Adrenal gland (tissue), 12 donors: ENCODE data around the gene EFCAB12. TPM values are rescaled to one million over a fixed set of nuclear protein-coding genes. Genes with fewer than 3 reads are reported as not detected.

Source experiments
- DNase-seq, 7 donors: peaks; one replicate each; pipeline ENCODE4 v3.0.0-alpha.2; 2019 to 2020
- H3K27ac ChIP-seq, 5 donors: fragments of 200-600 bp; sonication (generic) in 4 of 5; 1 replicate in 3 of 5; 2 replicates in 2 of 5; pipeline versions ENCODE4 v1.5.1 to v1.8.0; 2016 to 2020; ENCODE audit warnings: mild to moderate bottlenecking in 1 of 5
- H3K27me3 ChIP-seq: fragments of 200-600 bp; 2 replicates; pipeline ENCODE4 v1.8.0; 2021
- H3K36me3 ChIP-seq, 2 donors: fragments of 200-600 bp; replicated peaks in 1 of 2; 1 replicate in 1 of 2; 2 replicates in 1 of 2; pipeline versions ENCODE4 v1.5.1 to v1.8.0; 2018 to 2022
- H3K4me1 ChIP-seq, 2 donors: fragments of 200-600 bp; replicated peaks in 1 of 2; 1 replicate in 1 of 2; 2 replicates in 1 of 2; pipeline versions ENCODE4 v1.5.1 to v1.8.0; 2018 to 2021
- H3K4me3 ChIP-seq, 4 donors: fragments of 200-600 bp; sonication (generic) in 3 of 4; one replicate each; pipeline ENCODE4 v1.5.1; 2016 to 2018
- H3K9me3 ChIP-seq, 3 donors: fragments of 200-600 bp; sonication (generic) in 1 of 3; replicated peaks in 1 of 3; 1 replicate in 2 of 3; 2 replicates in 1 of 3; pipeline versions ENCODE4 v1.5.1 to v1.8.0; 2016 to 2021
- POLR2A ChIP-seq, 2 donors: fragments of 450-650 bp; IDR thresholded peaks; one replicate each; pipeline ENCODE4 v1.6.1; 2017; ENCODE audit warnings: antibody characterized with exemption in 2 of 2, mild to moderate bottlenecking in 2 of 2, moderate library complexity in 1 of 2
- WGBS, 4 donors: extraction: QIAGEN DNeasy Blood & Tissue Kit in 2 of 4; methylation state at CpG; one replicate each; pipeline versions ENCODE4 v1.1.5 to v1.1.7; 2013 to 2017; 5-methylcytosine and 5-hydroxymethylcytosine counted together
- intact Hi-C, 2 donors: fragments of 100-400 bp; cut with DNase I; formaldehyde crosslinking; loops; one replicate each; pipeline versions ENCODE4 v1.14.1 to v1.15.0; 2022 to 2023
- polyA plus RNA-seq, 3 donors: library from polyadenylated mRNA; stranded (reverse); fragments of 200-250 nt in 2 of 3; fragments of 350-450 nt in 1 of 3; fragmentation: Illumina TruSeq in 1 of 3; extraction: RNeasy Lipid Tissue Mini Kit (QIAGEN cat#74804) in 1 of 3; gene quantifications; one replicate each; pipeline ENCODE4 v1.2.3, GENCODE V29; 2013 to 2014
- total RNA-seq, 9 donors: library from RNA; depleted of rRNA in 4 of 9; stranded (reverse); fragments of >200 nt in 4 of 9; fragments of 120-200 nt in 1 of 9; fragmentation: NEBNext Ultra II Directional in 1 of 9; extraction: Animal tissue kit (Norgen Biotek cat#: 25700) in 1 of 9; gene quantifications; one replicate each; pipeline versions ENCODE4 v1.1.0 to v1.2.4, GENCODE V29; 2013 to 2023
- TF ChIP-seq, protein P1 (sequence below), 6 experiments: fragments of 450-650 bp in 4 of 6; fragments of 200-600 bp in 2 of 6; sonication (generic) in 1 of 6; IDR thresholded peaks; 1 replicate in 5 of 6; 2 replicates in 1 of 6; pipeline versions ENCODE4 v1.5.1 to v1.8.0; 2016 to 2021; ENCODE audit warnings: antibody characterized with exemption in 6 of 6, mild to moderate bottlenecking in 2 of 6, moderate library complexity in 1 of 6
- donor health status: healthy with polysubstance abuse.
- donor health status: Bipolar disorder and iron deficiency.
- donor health status: DM: yes; HTN: yes; CAD: no.
- donor health status: DM: no; HTN: no; CAD: no.
- donor health status: DM: no; HTN: no; CAD: no.
- donor health status: DM: yes; HTN: yes; CAD: no.

Gene EFCAB12
- total and polyA plus RNA-seq, 12 donors = 0.17 to 3.9 (median 0.41) TPM; not detected in 1

DNA sequence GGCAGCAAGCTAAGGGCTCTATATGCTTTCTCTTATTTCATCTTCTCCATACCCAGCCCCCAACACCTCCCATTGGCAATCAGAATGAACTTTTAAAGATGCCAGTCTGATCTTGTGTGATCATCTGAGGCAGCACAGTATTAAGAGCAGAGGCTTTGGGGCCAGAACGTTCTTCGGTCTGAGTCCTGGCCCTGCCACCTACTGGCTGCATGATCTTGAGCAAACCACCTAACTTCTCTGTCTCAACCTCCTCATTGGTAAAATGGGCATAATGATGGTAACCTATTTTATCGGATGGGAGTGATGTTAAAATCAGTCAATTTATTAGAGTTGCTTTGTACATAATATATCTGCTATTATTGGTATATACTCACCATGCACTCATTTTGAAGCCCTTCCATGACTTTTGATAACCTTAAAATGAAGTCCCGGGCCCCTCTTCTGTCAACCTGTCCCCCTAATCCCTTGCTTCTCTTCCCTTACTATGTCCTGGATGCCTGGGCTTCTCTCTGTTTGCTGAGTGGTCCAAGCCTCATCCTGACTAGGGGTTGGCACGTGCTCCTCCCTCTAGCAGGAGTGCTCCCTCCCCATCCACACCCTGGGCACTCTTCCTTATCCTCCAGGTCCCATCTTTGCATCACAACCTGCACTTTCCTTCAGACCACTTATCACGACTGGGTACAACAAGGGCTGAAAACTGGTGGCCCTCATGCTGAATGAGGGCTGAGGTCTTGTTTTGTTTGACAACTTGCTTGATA lies 6.3 kb downstream of the EFCAB12 start:
- H3K4me3 ChIP-seq = no peak overlapping the region

DNA sequence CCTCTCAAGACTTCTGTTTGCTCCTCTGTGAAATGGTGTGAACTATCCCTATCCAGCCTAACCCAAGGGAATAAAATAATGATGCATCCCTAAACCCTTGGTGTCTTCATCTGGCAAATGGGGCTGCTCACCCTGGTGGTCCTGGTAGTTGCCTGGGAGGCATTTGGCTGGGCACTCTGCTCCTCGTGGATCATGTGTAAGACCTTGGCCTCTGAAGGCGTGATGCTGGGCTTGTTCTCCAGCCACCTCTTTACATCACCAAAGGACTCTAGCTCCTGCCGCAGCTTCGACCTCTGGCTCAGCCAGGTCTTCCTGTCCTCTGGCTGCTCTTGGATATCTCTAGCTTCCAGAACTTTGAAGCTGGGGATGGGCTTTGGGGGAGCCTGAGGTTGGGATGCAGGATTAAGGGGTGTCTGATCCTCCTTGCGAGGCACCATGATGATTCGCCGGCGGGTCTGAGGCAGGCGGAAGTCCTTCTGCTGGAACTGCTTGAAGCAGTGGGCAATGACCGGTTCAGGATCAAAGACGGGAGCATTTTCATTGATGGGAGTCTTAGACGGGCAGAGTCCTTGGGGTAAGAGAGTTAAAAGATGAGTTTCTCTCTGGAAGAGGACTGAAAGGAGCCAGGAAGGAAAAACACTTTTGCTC lies 7.1 kb downstream of the EFCAB12 start:
- no peaks in the 10 kb centered on the region for H3K9me3 ChIP-seq
- DNase-seq = peak in 2 of 7 donors; percentile 18 to 35
- no peak for TF ChIP-seq POLR2A (IDR thresholded peaks at IDR 0.05)
- TF ChIP-seq, protein P1, sequence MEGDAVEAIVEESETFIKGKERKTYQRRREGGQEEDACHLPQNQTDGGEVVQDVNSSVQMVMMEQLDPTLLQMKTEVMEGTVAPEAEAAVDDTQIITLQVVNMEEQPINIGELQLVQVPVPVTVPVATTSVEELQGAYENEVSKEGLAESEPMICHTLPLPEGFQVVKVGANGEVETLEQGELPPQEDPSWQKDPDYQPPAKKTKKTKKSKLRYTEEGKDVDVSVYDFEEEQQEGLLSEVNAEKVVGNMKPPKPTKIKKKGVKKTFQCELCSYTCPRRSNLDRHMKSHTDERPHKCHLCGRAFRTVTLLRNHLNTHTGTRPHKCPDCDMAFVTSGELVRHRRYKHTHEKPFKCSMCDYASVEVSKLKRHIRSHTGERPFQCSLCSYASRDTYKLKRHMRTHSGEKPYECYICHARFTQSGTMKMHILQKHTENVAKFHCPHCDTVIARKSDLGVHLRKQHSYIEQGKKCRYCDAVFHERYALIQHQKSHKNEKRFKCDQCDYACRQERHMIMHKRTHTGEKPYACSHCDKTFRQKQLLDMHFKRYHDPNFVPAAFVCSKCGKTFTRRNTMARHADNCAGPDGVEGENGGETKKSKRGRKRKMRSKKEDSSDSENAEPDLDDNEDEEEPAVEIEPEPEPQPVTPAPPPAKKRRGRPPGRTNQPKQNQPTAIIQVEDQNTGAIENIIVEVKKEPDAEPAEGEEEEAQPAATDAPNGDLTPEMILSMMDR (IDR thresholded peaks at IDR 0.05) = no peak

More for the DNA sequence above, 6.3 kb downstream of the EFCAB12 start:
- no peaks in the 10 kb centered on the region for H3K9me3 ChIP-seq
- H3K27ac ChIP-seq = no peak overlapping the region
- peaks cover 0 to 1% of the 10 kb centered on the region in 2 donors for H3K4me1 ChIP-seq
- intact Hi-C loops = no loop called here
- no peaks in the 10 kb centered on the region for H3K36me3 ChIP-seq
- WGBS, 4 donors = 80 to 86% (median 82%) methylated on average over 6 of the region's 6 CpGs
- DNase-seq = peak in 1 of 7 donors; percentile 18
- no peak for TF ChIP-seq POLR2A (IDR thresholded peaks at IDR 0.05)
- TF ChIP-seq, protein P1 (IDR thresholded peaks at IDR 0.05) = no peak
- no peaks in the 10 kb centered on the region for H3K27me3 ChIP-seq

DNA sequence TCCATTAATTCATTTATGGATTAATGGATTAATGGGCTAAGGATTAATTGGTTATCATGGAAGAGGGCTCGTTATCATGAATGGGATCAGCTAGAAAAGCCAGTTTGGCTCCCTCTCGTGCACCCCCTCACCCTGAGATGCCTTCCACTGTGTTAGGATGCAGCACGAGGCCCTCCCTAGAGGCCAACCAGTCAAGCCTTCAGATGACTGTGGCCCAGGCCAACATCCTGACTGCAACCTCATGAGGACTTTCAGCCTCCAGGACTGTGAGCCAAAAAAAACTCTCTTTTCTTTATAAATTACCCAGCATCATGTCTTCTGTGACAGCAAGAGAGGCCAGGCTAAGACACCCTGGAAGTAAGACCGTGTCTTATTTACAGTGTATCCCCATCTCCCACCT lies 9.0 kb downstream of the EFCAB12 start:
- Histone ChIP-seq H3K27ac (no peak overlapping the region), H3K4me1 (peaks cover 0 to 5% of the 10 kb centered on the region in 2 donors), H3K27me3 (no peaks in the 10 kb centered on the region), H3K36me3 (no peaks in the 10 kb centered on the region), H3K4me3 (no peak overlapping the region), H3K9me3 (no peaks in the 10 kb centered on the region)
- TF ChIP-seq, protein P1 (IDR thresholded peaks at IDR 0.05) = no peak
- TF ChIP-seq POLR2A (IDR thresholded peaks at IDR 0.05) = no peak
- DNase-seq = peak in 2 of 7 donors; percentile 24 to 55
- 79 to 91% (median 83%) methylated on average over 4 of the region's 4 CpGs for WGBS, 4 donors
- intact Hi-C loops = no loop called here

More for the DNA sequence above, 7.1 kb downstream of the EFCAB12 start:
- no peak overlapping the region for H3K27ac ChIP-seq
- H3K36me3 ChIP-seq = no peaks in the 10 kb centered on the region
- WGBS, 4 donors = 93 to 96% (median 94%) methylated on average over 12 of the region's 12 CpGs
- intact Hi-C loops = no loop called here
- no peaks in the 10 kb centered on the region for H3K27me3 ChIP-seq
- H3K4me3 ChIP-seq = no peak overlapping the region
- peaks cover 0 to 5% of the 10 kb centered on the region in 2 donors for H3K4me1 ChIP-seq
